Measurements from ENCODE around the gene SAPCD2. TPM values are rescaled to one million over a fixed set of nuclear protein-coding genes. Genes with fewer than 3 reads are reported as not detected.

The SAPCD2 gene
- total RNA-seq, 1 donor from 2014 or later = 5.3 TPM

GRCh38 chr9:137012694-137013570 lies 57.4 kb downstream of the SAPCD2 start:
- Histone ChIP-seq H3K27me3 (ENCODE audit: control insufficient read depth, insufficient read depth, low read length) (no peaks in the 10 kb centered on the region), H3K36me3 (ENCODE audit: control insufficient read depth, insufficient read depth, low read length) (no peaks in the 10 kb centered on the region), H3K4me3 (ENCODE audit: low read depth, low read length) (no peak overlapping the region)
- TF ChIP-seq CTCF (IDR thresholded peaks at IDR 0.05; ENCODE audit: insufficient read depth, low read length, poor library complexity, severe bottlenecking) = no peak
- DNase-seq (ENCODE audit: low read depth) = no peak

Other genes with a start within 250 kb of the SAPCD2 start
- gene AJM1, start 228.1 kb downstream of the SAPCD2 start, total RNA-seq = 0.75 and 0.96 TPM in 2 replicates
- gene PHPT1, start 221.1 kb downstream of the SAPCD2 start, total RNA-seq = 124 and 129 TPM in 2 replicates
- gene MAMDC4, start 218.2 kb downstream of the SAPCD2 start, total RNA-seq = 3.7 and 6.4 TPM in 2 replicates
- 792 and 948 TPM in 2 replicates for gene EDF1, start 204.2 kb downstream of the SAPCD2 start, total RNA-seq
- gene TRAF2, start 184.0 kb downstream of the SAPCD2 start, total RNA-seq = 17.5 and 17.7 TPM in 2 replicates
- 174 and 222 TPM in 2 replicates for gene FBXW5, start 125.8 kb downstream of the SAPCD2 start, total RNA-seq
- not detected in 2 replicates for gene C8G, start 125.3 kb downstream of the SAPCD2 start, total RNA-seq
- 1.2 TPM in 1 of 2 replicates, not detected in the other for gene LCN12, start 118.3 kb downstream of the SAPCD2 start, total RNA-seq
- 2.0 and 3.8 TPM in 2 replicates for gene PTGDS, start 93.1 kb downstream of the SAPCD2 start, total RNA-seq
- gene LCNL1, start 87.6 kb downstream of the SAPCD2 start, total RNA-seq = not detected in 2 replicates
- 42.2 and 46.8 TPM in 2 replicates for gene PAXX, start 78.1 kb downstream of the SAPCD2 start, total RNA-seq
- 0.75 TPM in 1 of 2 replicates, not detected in the other for gene CLIC3, start 74.0 kb downstream of the SAPCD2 start, total RNA-seq
- 5.3 and 15.4 TPM in 2 replicates for gene ABCA2, start 42.3 kb downstream of the SAPCD2 start, total RNA-seq
- not detected in 2 replicates for gene FUT7, start 38.5 kb downstream of the SAPCD2 start, total RNA-seq
- 58.3 and 76.1 TPM in 2 replicates for gene NPDC1, start 24.4 kb downstream of the SAPCD2 start, total RNA-seq
- gene ENTPD2, start 16.5 kb downstream of the SAPCD2 start, total RNA-seq = 0.21 TPM in 1 of 2 replicates, not detected in the other
- gene UAP1L1, start 7.0 kb upstream of the SAPCD2 start, total RNA-seq = 9.7 and 11.7 TPM in 2 replicates
- 76.8 and 80.3 TPM in 2 replicates for gene MAN1B1, start 16.4 kb upstream of the SAPCD2 start, total RNA-seq
- 116 and 137 TPM in 2 replicates for gene DPP7, start 44.2 kb upstream of the SAPCD2 start, total RNA-seq
- gene GRIN1, start 68.6 kb upstream of the SAPCD2 start, total RNA-seq = 0.04 TPM in 1 of 2 replicates, not detected in the other
- not detected in 2 replicates for gene LRRC26, start 99.5 kb upstream of the SAPCD2 start, total RNA-seq
- not detected in 2 replicates for gene TMEM210, start 101.5 kb upstream of the SAPCD2 start, total RNA-seq
- gene ANAPC2, start 118.0 kb upstream of the SAPCD2 start, total RNA-seq = 18.8 and 26.1 TPM in 2 replicates
- gene SSNA1, start 118.1 kb upstream of the SAPCD2 start, total RNA-seq = 91.4 and 95.1 TPM in 2 replicates
- 15.2 and 20.1 TPM in 2 replicates for gene TPRN, start 130.2 kb upstream of the SAPCD2 start, total RNA-seq
- 39.2 and 40.3 TPM in 2 replicates for gene TMEM203, start 135.1 kb upstream of the SAPCD2 start, total RNA-seq
- gene NDOR1, start 135.1 kb upstream of the SAPCD2 start, total RNA-seq = 19.1 and 28.6 TPM in 2 replicates
- gene RNF208, start 151.7 kb upstream of the SAPCD2 start, total RNA-seq = 3.1 and 4.2 TPM in 2 replicates
- 2.1 and 3.8 TPM in 2 replicates for gene CYSRT1, start 154.6 kb upstream of the SAPCD2 start, total RNA-seq
- gene RNF224, start 156.9 kb upstream of the SAPCD2 start, total RNA-seq = not detected in 2 replicates
- gene SLC34A3, start 160.3 kb upstream of the SAPCD2 start, total RNA-seq = 0.25 TPM in 1 of 2 replicates, not detected in the other
- gene TUBB4B, start 170.7 kb upstream of the SAPCD2 start, total RNA-seq = 262 and 275 TPM in 2 replicates
- gene STPG3, start 180.7 kb upstream of the SAPCD2 start, total RNA-seq = not detected in 2 replicates
- 47.3 and 67.0 TPM in 2 replicates for gene NELFB, start 184.8 kb upstream of the SAPCD2 start, total RNA-seq
- 33.5 and 50.3 TPM in 2 replicates for gene TOR4A, start 207.2 kb upstream of the SAPCD2 start, total RNA-seq
- 8.4 and 11.4 TPM in 2 replicates for gene NRARP, start 231.7 kb upstream of the SAPCD2 start, total RNA-seq

All from kidney epithelial cell (primary cell).